ENCODE data around the gene BUD13.

Gene BUD13

GRCh38 chr11:116701297-116701801 is 71.4 kb downstream of the BUD13 start:
- TF ChIP-seq, protein P1, sequence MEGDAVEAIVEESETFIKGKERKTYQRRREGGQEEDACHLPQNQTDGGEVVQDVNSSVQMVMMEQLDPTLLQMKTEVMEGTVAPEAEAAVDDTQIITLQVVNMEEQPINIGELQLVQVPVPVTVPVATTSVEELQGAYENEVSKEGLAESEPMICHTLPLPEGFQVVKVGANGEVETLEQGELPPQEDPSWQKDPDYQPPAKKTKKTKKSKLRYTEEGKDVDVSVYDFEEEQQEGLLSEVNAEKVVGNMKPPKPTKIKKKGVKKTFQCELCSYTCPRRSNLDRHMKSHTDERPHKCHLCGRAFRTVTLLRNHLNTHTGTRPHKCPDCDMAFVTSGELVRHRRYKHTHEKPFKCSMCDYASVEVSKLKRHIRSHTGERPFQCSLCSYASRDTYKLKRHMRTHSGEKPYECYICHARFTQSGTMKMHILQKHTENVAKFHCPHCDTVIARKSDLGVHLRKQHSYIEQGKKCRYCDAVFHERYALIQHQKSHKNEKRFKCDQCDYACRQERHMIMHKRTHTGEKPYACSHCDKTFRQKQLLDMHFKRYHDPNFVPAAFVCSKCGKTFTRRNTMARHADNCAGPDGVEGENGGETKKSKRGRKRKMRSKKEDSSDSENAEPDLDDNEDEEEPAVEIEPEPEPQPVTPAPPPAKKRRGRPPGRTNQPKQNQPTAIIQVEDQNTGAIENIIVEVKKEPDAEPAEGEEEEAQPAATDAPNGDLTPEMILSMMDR (IDR thresholded peaks at IDR 0.05; ENCODE audit: low read length, missing control alignments) = no peak
- no peak for DNase-seq (ENCODE audit: low read depth)
- no peak overlapping the region for H3K4me3 ChIP-seq (replicated peaks; ENCODE audit: low read depth, low read length)

DNA sequence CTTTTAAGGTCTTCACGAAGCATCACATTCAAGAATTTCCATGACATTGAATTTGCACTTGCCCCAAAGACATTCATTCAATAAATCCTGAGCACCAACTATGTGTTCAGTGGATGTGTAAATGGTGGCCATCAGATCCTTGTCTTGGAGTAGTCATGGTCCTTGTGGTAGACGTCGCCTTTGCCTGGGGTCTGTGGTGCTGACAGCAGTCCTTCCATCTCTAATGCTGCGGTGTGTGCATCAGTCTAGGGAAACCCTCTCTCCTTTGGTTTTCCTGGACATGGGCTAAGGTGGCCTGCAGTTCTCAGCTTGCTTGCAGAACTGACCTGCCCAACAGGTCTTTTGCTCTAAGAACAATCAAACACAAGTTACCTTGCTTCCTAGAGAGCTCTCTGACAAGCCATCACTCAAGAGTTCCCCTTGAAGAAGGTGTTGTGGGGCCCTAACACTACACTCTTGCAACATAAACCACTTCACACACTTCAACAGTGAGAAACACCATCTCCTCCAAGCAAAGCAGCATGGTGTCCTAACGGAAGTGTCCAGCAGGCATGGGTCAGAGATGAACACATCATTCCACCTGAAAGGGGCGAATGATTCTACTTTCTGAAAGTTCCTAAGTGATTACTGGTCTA is 72.1 kb downstream of the BUD13 start:
- TF ChIP-seq, protein P1 (IDR thresholded peaks at IDR 0.05; ENCODE audit: low read length, missing control alignments) = no peak
- H3K4me3 ChIP-seq (replicated peaks; ENCODE audit: low read depth, low read length) = no peak overlapping the region
- DNase-seq (ENCODE audit: low read depth) = no peak

Data from fibroblast of pulmonary artery (primary cell).